Measurements from ENCODE around the gene R3HDM2.

GRCh38 chr12:57389033-57389432, 41.8 kb downstream of the R3HDM2 start:
- TF ChIP-seq CTCF (IDR thresholded peaks at IDR 0.05) (no peak), POLR2A (IDR thresholded peaks at IDR 0.05) (no peak)
